HEK293 (cell line): ENCODE measurements around the gene PRDM5.

Experiments used
- BCL11B ChIP-seq: fragments of 450-650 bp; formaldehyde crosslinking; IDR thresholded peaks from 2 replicates; pipeline ENCODE4 v1.5.1; 2016; ENCODE audit warnings: low read depth, missing biosample characterization, missing genetic modification characterization
- ZBTB10 ChIP-seq: fragments of 450-650 bp; formaldehyde crosslinking; IDR thresholded peaks from 2 replicates; pipeline ENCODE4 v1.5.1; 2016; ENCODE audit warnings: missing biosample characterization, missing genetic modification characterization
- ZBTB21 ChIP-seq: fragments of 450-650 bp; formaldehyde crosslinking; IDR thresholded peaks from 2 replicates; pipeline ENCODE4 v1.5.1; 2017; ENCODE audit warnings: missing biosample characterization, missing genetic modification characterization
- ZFP69B ChIP-seq: fragments of 450-650 bp; formaldehyde crosslinking; IDR thresholded peaks from 2 replicates; pipeline ENCODE4 v1.5.1; 2016; ENCODE audit warnings: missing biosample characterization, missing genetic modification characterization
- ZNF211 ChIP-seq: fragments of 450-650 bp; formaldehyde crosslinking; IDR thresholded peaks from 2 replicates; pipeline ENCODE4 v1.5.1; 2016; ENCODE audit warnings: low read depth, missing biosample characterization, missing genetic modification characterization
- ZNF239 ChIP-seq: fragments of 450-650 bp; formaldehyde crosslinking; IDR thresholded peaks from 2 replicates; pipeline ENCODE4 v1.5.1; 2016; ENCODE audit warnings: missing biosample characterization, missing genetic modification characterization
- ZNF274 ChIP-seq, 2 experiments: fragments of 200-500 bp in 1 of 2; fragments of 450-650 bp in 1 of 2; sonication (Bioruptor generic) in 1 of 2; formaldehyde crosslinking in 1 of 2; IDR thresholded peaks; 2 replicates each; pipeline versions ENCODE4 v1.5.1 to v1.6.1; 2014 to 2016; ENCODE audit warnings: borderline replicate concordance in 1 of 2, inconsistent platforms in 1 of 2, low read length in 1 of 2, missing biosample characterization in 1 of 2, missing genetic modification characterization in 1 of 2
- ZNF404 ChIP-seq: fragments of 450-650 bp; formaldehyde crosslinking; IDR thresholded peaks from 2 replicates; pipeline ENCODE4 v1.5.1; 2017; ENCODE audit warnings: missing biosample characterization, missing genetic modification characterization
- ZNF423 ChIP-seq: fragments of 450-650 bp; formaldehyde crosslinking; IDR thresholded peaks from 2 replicates; pipeline ENCODE4 v1.5.1; 2016; ENCODE audit warnings: missing biosample characterization, missing genetic modification characterization
- ZSCAN16 ChIP-seq: fragments of 450-650 bp; formaldehyde crosslinking; IDR thresholded peaks from 2 replicates; pipeline ENCODE4 v1.5.1; 2016; ENCODE audit warnings: missing biosample characterization, missing genetic modification characterization
- TF ChIP-seq, protein P1 (sequence below): fragments of 450-650 bp; formaldehyde crosslinking; conservative IDR thresholded peaks from 2 replicates; pipeline ENCODE4 v1.5.1; 2016; ENCODE audit warnings: low read depth, missing biosample characterization, missing genetic modification characterization
- TF ChIP-seq, protein P2 (sequence below): fragments of 450-650 bp; formaldehyde crosslinking; IDR thresholded peaks from 2 replicates; pipeline ENCODE4 v1.5.1; 2016; ENCODE audit warnings: missing biosample characterization, missing genetic modification characterization

DNA sequence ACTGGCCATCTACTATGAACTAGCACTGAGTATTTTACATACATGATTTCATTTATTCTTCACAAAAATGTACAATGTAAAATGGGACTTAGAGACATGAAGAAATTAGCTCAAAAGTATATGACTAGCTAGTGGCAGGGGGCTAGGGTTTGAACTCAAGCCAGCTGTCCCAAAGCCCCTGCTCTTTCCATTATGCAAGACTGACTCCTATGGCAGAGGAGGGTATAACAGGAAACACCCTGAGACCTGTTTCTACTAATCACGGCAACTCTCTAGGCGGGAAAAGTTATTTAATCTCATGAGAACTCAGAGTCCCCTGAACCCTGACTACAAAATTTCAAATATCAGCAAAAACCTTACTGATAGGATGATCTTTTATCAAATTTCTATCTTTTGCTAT lies 150.6 kb downstream of the PRDM5 start:
- TF ChIP-seq ZSCAN16 (tag by site-specific recombination) (no peak), ZBTB21 (tag by site-specific recombination) (no peak), ZNF404 (tag by site-specific recombination) (no peak), ZBTB10 (tag by site-specific recombination) (no peak), ZFP69B (tag by site-specific recombination) (no peak), ZNF239 (tag by site-specific recombination) (no peak), ZNF423 (no peak), BCL11B (tag by site-specific recombination) (no peak), ZNF211 (tag by site-specific recombination) (no peak), ZNF274 (IDR thresholded peaks at IDR 0.05; ENCODE audit: low read length) (no peak), ZNF274 (tag by site-specific recombination; IDR thresholded peaks at IDR 0.05; ENCODE audit: borderline replicate concordance) (no peak)
- TF ChIP-seq, protein P1, sequence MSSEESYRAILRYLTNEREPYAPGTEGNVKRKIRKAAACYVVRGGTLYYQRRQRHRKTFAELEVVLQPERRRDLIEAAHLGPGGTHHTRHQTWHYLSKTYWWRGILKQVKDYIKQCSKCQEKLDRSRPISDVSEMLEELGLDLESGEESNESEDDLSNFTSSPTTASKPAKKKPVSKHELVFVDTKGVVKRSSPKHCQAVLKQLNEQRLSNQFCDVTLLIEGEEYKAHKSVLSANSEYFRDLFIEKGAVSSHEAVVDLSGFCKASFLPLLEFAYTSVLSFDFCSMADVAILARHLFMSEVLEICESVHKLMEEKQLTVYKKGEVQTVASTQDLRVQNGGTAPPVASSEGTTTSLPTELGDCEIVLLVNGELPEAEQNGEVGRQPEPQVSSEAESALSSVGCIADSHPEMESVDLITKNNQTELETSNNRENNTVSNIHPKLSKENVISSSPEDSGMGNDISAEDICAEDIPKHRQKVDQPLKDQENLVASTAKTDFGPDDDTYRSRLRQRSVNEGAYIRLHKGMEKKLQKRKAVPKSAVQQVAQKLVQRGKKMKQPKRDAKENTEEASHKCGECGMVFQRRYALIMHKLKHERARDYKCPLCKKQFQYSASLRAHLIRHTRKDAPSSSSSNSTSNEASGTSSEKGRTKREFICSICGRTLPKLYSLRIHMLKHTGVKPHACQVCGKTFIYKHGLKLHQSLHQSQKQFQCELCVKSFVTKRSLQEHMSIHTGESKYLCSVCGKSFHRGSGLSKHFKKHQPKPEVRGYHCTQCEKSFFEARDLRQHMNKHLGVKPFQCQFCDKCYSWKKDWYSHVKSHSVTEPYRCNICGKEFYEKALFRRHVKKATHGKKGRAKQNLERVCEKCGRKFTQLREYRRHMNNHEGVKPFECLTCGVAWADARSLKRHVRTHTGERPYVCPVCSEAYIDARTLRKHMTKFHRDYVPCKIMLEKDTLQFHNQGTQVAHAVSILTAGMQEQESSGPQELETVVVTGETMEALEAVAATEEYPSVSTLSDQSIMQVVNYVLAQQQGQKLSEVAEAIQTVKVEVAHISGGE, result no peak
- TF ChIP-seq, protein P2, sequence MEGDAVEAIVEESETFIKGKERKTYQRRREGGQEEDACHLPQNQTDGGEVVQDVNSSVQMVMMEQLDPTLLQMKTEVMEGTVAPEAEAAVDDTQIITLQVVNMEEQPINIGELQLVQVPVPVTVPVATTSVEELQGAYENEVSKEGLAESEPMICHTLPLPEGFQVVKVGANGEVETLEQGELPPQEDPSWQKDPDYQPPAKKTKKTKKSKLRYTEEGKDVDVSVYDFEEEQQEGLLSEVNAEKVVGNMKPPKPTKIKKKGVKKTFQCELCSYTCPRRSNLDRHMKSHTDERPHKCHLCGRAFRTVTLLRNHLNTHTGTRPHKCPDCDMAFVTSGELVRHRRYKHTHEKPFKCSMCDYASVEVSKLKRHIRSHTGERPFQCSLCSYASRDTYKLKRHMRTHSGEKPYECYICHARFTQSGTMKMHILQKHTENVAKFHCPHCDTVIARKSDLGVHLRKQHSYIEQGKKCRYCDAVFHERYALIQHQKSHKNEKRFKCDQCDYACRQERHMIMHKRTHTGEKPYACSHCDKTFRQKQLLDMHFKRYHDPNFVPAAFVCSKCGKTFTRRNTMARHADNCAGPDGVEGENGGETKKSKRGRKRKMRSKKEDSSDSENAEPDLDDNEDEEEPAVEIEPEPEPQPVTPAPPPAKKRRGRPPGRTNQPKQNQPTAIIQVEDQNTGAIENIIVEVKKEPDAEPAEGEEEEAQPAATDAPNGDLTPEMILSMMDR (tag by site-specific recombination), result no peak
